ENCODE measurements around the gene UBLCP1.
"Not testable (repeated sequence)": the region's sequence is repeated elsewhere in the genome, so short reads cannot be mapped to it uniquely, and the experiment has no call there.

UBLCP1 gene

DNA sequence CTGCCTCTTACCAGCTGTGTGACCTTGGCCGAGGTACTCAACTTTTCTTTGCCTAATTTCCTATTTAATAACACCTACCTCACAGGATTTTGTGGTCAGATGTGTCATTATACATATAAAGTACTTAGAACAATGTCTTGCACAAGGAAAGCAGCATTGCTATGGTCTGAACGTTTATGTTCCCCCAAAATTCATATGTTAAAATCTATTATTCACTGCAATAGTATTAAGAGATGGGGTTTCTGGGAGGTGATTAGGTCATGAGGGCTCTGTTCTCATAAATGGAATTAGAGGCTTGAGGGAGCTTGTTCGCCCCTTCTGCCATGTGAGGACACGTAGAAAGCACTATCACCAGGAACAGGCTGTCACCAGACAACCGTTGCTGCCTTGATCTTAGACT, 42.9 kb upstream of the UBLCP1 start:
- no peak overlapping the region for H3K27ac ChIP-seq
- TF ChIP-seq, protein P1, sequence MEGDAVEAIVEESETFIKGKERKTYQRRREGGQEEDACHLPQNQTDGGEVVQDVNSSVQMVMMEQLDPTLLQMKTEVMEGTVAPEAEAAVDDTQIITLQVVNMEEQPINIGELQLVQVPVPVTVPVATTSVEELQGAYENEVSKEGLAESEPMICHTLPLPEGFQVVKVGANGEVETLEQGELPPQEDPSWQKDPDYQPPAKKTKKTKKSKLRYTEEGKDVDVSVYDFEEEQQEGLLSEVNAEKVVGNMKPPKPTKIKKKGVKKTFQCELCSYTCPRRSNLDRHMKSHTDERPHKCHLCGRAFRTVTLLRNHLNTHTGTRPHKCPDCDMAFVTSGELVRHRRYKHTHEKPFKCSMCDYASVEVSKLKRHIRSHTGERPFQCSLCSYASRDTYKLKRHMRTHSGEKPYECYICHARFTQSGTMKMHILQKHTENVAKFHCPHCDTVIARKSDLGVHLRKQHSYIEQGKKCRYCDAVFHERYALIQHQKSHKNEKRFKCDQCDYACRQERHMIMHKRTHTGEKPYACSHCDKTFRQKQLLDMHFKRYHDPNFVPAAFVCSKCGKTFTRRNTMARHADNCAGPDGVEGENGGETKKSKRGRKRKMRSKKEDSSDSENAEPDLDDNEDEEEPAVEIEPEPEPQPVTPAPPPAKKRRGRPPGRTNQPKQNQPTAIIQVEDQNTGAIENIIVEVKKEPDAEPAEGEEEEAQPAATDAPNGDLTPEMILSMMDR (conservative IDR thresholded peaks at IDR 0.05): no peak
- no peak for TF ChIP-seq ZFX (IDR thresholded peaks at IDR 0.05)

DNA sequence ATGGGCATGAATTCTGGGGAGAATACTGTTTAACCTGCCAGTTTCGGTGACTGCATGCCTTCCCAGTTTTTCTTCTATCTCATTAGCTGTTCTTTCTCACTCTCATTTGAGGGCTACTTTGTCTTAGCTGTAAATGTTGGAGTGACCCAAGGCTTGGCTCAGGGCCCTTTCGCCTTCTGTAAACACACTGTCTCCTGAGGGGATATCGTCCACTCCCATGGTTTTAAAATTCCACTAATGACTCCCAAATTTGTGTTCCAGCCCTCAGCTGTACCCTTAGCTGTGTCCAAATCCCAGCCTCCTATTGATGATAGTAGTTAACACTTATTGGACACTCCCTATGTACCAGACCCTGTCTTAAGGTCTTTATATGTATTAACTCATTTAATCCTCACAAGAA, 39.6 kb upstream of the UBLCP1 start:
- H3K27ac ChIP-seq: no peak overlapping the region
- TF ChIP-seq ZFX (IDR thresholded peaks at IDR 0.05): no peak
- TF ChIP-seq, protein P1 (conservative IDR thresholded peaks at IDR 0.05): no peak

DNA sequence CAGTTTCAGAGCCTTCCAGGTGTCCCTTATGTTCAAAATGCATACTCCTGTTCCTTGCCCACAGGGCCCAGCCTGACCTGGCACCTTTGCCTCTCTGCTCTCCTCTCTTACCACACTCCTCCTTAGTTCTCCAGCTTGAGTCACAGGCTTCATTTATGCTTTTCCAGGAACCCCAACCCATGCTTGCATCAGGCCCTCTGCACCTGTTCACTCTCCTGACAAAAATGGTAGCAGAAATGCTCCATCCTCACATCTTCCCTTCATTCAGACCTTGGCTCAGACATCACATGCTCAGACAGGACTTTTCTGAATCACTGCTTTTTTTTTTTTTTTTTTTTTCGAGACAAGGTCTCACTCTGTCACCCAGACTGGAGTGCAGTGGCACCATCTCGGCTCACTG, 38.6 kb upstream of the UBLCP1 start:
- TF ChIP-seq, protein P1 (conservative IDR thresholded peaks at IDR 0.05): no peak
- no peak for TF ChIP-seq ZFX (IDR thresholded peaks at IDR 0.05)
- no peak overlapping the region for H3K27ac ChIP-seq

- TF ChIP-seq ZFX (IDR thresholded peaks at IDR 0.05): no peak
- TF ChIP-seq, protein P1 (conservative IDR thresholded peaks at IDR 0.05): no peak
- H3K27ac ChIP-seq: no peak overlapping the region
These were observed 36.6 kb upstream of the UBLCP1 start for GRCh38 chr5:159226451-159226850.

DNA sequence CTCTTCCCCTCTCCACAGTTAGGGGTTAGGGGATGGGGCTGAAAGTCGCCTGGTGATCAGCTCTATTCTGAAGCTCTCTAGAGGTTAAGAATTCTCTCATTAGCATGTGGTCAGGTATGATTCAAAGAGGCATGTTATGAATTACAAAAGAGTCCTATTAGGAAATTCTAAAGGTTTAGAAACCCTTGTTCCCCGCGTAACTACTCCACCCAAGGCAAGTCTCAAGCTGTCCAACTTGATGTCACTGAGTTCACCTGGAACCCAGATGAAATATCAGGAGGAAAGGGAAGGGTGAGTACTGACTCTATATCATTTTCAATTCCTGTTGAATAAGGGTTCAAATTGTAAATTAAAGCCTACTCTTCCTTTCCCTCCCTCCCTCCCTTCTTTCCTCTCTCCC, 35.6 kb upstream of the UBLCP1 start:
- TF ChIP-seq, protein P1 (conservative IDR thresholded peaks at IDR 0.05): no peak
- TF ChIP-seq ZFX (IDR thresholded peaks at IDR 0.05): no peak

DNA sequence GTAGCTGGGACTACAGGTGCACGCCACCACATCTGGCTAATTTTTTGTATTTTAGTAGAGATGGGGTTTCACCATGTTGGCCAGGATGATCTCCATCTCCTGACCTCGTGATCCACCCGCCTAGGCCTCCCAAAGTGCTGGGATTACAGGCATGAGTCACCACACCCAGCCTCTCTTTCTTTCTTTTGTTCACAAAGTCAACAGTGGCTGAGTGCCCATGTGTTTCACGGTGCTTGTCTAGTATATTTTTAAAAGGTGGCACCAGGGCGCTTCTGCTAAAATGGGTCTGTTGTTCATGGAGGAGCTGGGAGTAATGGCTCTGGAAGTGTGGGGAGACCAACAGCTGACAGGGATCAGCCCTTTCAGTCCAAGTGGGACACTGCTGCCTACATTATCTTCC, 35.0 kb upstream of the UBLCP1 start:
- not testable (repeated sequence) for H3K27ac ChIP-seq

More for the DNA sequence above, 35.6 kb upstream of the UBLCP1 start:
- no peak overlapping the region for H3K27ac ChIP-seq

GRCh38 chr5:159230657-159231056, 32.4 kb upstream of the UBLCP1 start:
- TF ChIP-seq ZFX (IDR thresholded peaks at IDR 0.05): no peak
- TF ChIP-seq, protein P1 (conservative IDR thresholded peaks at IDR 0.05): no peak
- H3K27ac ChIP-seq: no peak overlapping the region

DNA sequence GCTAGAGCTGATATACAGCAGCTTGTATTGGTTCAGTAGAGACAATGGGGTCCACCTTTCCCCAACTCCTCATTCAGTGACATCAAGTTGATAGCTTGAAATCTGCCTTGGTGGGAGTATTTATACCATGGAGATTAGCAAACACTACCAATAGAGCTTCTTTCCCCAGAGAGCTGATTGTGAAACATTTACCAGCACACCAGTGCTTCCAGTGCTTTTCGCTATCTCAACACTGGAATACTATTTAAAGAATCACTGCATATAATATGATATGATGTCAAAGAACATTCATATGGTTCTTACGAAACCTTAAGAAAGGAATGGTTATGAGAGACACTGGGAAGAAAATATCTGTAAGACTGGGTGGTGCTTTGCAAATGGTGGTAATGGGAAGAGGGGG, 31.9 kb upstream of the UBLCP1 start:
- no peak overlapping the region for H3K27ac ChIP-seq
- TF ChIP-seq, protein P1 (conservative IDR thresholded peaks at IDR 0.05): no peak
- TF ChIP-seq ZFX (IDR thresholded peaks at IDR 0.05): no peak

GRCh38 chr5:159235871-159236520, 27.1 kb upstream of the UBLCP1 start:
- H3K27ac ChIP-seq: not testable (repeated sequence)
